ENCODE data around the gene ZNRF3.

Gene ZNRF3

GRCh38 chr22:28983788-28984441, 100.5 kb downstream of the ZNRF3 start:
- no peak for DNase-seq (ENCODE audit: low read depth)
- in situ Hi-C loops (cut with HindIII; ENCODE audit: low sequenced_read_pairs) = no loop called here
- TF ChIP-seq, protein P1, sequence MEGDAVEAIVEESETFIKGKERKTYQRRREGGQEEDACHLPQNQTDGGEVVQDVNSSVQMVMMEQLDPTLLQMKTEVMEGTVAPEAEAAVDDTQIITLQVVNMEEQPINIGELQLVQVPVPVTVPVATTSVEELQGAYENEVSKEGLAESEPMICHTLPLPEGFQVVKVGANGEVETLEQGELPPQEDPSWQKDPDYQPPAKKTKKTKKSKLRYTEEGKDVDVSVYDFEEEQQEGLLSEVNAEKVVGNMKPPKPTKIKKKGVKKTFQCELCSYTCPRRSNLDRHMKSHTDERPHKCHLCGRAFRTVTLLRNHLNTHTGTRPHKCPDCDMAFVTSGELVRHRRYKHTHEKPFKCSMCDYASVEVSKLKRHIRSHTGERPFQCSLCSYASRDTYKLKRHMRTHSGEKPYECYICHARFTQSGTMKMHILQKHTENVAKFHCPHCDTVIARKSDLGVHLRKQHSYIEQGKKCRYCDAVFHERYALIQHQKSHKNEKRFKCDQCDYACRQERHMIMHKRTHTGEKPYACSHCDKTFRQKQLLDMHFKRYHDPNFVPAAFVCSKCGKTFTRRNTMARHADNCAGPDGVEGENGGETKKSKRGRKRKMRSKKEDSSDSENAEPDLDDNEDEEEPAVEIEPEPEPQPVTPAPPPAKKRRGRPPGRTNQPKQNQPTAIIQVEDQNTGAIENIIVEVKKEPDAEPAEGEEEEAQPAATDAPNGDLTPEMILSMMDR (IDR thresholded peaks at IDR 0.05; ENCODE audit: low read depth, low read length, missing control alignments) = no peak
- no peak overlapping the region for H3K4me3 ChIP-seq (ENCODE audit: low read depth, low read length)

DNA sequence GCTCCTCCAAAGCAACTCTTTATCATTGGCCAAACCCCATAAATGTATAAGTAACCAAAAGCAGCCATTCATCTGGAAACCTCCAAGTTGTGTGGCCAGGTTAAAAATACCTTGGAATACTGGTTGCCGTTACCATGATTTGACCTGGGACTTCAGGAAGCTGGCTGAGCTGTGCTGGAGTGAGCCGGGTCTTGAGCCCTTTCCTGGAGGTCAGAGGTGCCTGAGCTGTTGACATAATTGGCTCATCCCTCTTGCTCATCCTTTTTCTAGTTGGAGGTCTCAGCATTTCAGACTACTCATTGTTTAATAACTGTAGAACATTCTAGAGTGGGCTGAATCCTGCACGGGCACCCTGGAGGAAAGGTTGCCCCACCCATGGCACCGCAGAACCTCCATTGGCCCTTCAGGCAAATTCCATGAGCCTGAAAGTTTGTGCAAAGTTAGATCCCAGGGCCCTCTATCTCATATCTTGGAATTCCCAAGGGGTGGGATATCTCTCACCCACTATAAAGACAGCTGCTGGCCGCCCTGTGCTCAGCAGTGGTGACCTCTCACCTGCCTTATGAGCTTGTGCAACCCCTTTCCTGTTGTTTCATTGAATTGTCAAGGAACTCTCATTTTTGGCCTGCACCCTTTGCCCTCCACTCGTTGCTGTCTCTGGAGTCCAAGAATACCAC, 101.2 kb downstream of the ZNRF3 start:
- no peak for DNase-seq (ENCODE audit: low read depth)
- in situ Hi-C loops (cut with HindIII; ENCODE audit: low sequenced_read_pairs) = no loop called here
- TF ChIP-seq, protein P1 (IDR thresholded peaks at IDR 0.05; ENCODE audit: low read depth, low read length, missing control alignments) = no peak
- H3K4me3 ChIP-seq (ENCODE audit: low read depth, low read length) = no peak overlapping the region

GRCh38 chr22:28985581-28986290, 102.4 kb downstream of the ZNRF3 start:
- no peak for DNase-seq (ENCODE audit: low read depth)
- no peak overlapping the region for H3K4me3 ChIP-seq (ENCODE audit: low read depth, low read length)
- in situ Hi-C loops (cut with HindIII; ENCODE audit: low sequenced_read_pairs) = no loop called here
- TF ChIP-seq, protein P1 (IDR thresholded peaks at IDR 0.05; ENCODE audit: low read depth, low read length, missing control alignments) = no peak

- H3K4me3 ChIP-seq (ENCODE audit: low read depth, low read length) = no peak overlapping the region
- in situ Hi-C loops (cut with HindIII; ENCODE audit: low sequenced_read_pairs) = no loop called here
- no peak for DNase-seq (ENCODE audit: low read depth)
- TF ChIP-seq, protein P1 (IDR thresholded peaks at IDR 0.05; ENCODE audit: low read depth, low read length, missing control alignments) = no peak
Measured at GRCh38 chr22:28986366-28986765, 103.0 kb downstream of the ZNRF3 start.

DNA sequence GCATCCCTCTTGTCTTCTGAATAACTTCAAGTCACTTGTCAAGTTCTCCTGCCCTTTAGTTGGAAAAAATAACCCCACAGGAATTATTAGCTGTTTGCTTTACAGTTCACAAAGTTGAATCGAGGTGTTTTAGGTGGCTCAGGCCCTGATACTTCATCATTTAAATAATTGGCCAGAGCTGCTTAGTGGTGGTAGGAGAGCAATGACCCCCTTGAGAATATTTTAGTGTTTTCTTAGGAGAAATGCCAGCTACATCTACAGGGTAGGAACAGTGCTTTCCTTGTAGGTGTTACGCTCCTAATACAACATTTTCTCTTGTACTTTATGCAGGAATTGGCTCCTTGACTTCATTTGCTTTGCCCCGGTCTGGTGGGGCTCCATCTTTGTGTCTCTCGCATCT, 105.1 kb downstream of the ZNRF3 start:
- no peak overlapping the region for H3K4me3 ChIP-seq (ENCODE audit: low read depth, low read length)
- no peak for DNase-seq (ENCODE audit: low read depth)
- TF ChIP-seq, protein P1 (IDR thresholded peaks at IDR 0.05; ENCODE audit: low read depth, low read length, missing control alignments) = no peak
- in situ Hi-C loops (cut with HindIII; ENCODE audit: low sequenced_read_pairs) = no loop called here

- in situ Hi-C loops (cut with HindIII; ENCODE audit: low sequenced_read_pairs) = no loop called here
- TF ChIP-seq, protein P1 (IDR thresholded peaks at IDR 0.05; ENCODE audit: low read depth, low read length, missing control alignments) = no peak
- DNase-seq (ENCODE audit: low read depth) = no peak
- no peak overlapping the region for H3K4me3 ChIP-seq (ENCODE audit: low read depth, low read length)
Measured at GRCh38 chr22:28989035-28989464, 105.7 kb downstream of the ZNRF3 start.

All from astrocyte of the cerebellum (primary cell).